ENCODE results near the gene RARS2.

Gene RARS2

GRCh38 chr6:87518453-87518852 is 71.3 kb downstream of the RARS2 start:
- Mint-ChIP-seq H3K4me1 (no peaks in the 10 kb centered on the region), H3K27ac (no peak overlapping the region)

DNA sequence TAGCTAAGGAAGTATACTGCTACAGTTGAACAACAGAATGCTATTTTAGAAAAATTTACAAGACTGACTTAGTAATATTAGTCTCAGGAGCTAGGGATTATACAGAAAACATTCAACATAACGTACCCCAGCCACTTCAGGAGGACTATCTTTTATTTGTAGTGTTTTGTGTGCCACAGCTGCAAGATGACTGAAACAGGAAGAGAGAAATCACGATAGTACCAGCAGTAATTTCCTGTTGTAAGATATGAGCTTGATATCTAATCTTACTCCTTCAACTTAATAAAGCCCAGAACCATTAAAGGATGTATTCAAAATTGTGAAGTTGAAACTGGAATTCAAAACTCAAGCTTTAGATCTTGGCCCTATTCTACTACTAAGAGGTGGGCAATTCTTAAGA is 75.0 kb downstream of the RARS2 start:
- TF ChIP-seq, protein P1, sequence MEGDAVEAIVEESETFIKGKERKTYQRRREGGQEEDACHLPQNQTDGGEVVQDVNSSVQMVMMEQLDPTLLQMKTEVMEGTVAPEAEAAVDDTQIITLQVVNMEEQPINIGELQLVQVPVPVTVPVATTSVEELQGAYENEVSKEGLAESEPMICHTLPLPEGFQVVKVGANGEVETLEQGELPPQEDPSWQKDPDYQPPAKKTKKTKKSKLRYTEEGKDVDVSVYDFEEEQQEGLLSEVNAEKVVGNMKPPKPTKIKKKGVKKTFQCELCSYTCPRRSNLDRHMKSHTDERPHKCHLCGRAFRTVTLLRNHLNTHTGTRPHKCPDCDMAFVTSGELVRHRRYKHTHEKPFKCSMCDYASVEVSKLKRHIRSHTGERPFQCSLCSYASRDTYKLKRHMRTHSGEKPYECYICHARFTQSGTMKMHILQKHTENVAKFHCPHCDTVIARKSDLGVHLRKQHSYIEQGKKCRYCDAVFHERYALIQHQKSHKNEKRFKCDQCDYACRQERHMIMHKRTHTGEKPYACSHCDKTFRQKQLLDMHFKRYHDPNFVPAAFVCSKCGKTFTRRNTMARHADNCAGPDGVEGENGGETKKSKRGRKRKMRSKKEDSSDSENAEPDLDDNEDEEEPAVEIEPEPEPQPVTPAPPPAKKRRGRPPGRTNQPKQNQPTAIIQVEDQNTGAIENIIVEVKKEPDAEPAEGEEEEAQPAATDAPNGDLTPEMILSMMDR (IDR thresholded peaks at IDR 0.05; ENCODE audit: unreplicated experiment in 3 of 3) = no peak
- no peaks in the 10 kb centered on the region for H3K4me1 Mint-ChIP-seq
- H3K27ac Mint-ChIP-seq = no peak overlapping the region
- H3K4me3 Mint-ChIP-seq = no peak overlapping the region
- peaks cover 60% of the 10 kb centered on the region for H3K36me3 Mint-ChIP-seq (ENCODE audit: low read depth)
- H3K9me3 Mint-ChIP-seq = no peaks in the 10 kb centered on the region
- no peaks in the 10 kb centered on the region for H3K27me3 Mint-ChIP-seq (ENCODE audit: low read depth)

More at GRCh38 chr6:87518453-87518852, 71.3 kb downstream of the RARS2 start:
- H3K27me3 Mint-ChIP-seq (ENCODE audit: low read depth) = no peaks in the 10 kb centered on the region
- no peaks in the 10 kb centered on the region for H3K9me3 Mint-ChIP-seq
- H3K36me3 Mint-ChIP-seq (ENCODE audit: low read depth) = peaks cover 60% of the 10 kb centered on the region
- H3K4me3 Mint-ChIP-seq = no peak overlapping the region
- TF ChIP-seq, protein P1 (IDR thresholded peaks at IDR 0.05; ENCODE audit: unreplicated experiment in 3 of 3) = no peak

DNA sequence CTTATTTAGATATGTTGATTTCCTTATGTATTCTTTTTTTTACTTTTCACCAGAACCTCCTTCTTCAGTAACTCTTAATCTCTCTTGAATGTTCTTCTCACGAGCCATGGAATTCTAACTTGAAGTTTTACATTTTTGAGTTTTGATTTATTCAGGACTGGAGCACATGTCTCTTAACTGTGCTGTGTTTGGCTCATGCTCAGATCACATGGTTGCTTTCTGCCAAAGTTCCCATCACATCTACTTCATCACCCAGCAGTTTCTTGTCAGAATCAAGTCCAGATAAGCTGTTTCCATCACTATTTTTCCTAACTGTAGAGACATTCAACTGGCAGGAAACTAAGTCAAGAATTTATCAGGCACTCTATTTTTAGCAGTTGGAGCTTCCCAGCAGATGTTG is 85.3 kb downstream of the RARS2 start:
- TF ChIP-seq, protein P1 (IDR thresholded peaks at IDR 0.05; ENCODE audit: unreplicated experiment in 3 of 3) = no peak
- Mint-ChIP-seq H3K9me3 (no peaks in the 10 kb centered on the region), H3K27me3 (ENCODE audit: low read depth) (no peaks in the 10 kb centered on the region), H3K4me3 (no peak overlapping the region), H3K36me3 (ENCODE audit: low read depth) (peaks cover 48% of the 10 kb centered on the region), H3K4me1 (peaks cover 5% of the 10 kb centered on the region), H3K27ac (peak overlapping the region in 2 of 3 experiments; percentile 27 to 40)

DNA sequence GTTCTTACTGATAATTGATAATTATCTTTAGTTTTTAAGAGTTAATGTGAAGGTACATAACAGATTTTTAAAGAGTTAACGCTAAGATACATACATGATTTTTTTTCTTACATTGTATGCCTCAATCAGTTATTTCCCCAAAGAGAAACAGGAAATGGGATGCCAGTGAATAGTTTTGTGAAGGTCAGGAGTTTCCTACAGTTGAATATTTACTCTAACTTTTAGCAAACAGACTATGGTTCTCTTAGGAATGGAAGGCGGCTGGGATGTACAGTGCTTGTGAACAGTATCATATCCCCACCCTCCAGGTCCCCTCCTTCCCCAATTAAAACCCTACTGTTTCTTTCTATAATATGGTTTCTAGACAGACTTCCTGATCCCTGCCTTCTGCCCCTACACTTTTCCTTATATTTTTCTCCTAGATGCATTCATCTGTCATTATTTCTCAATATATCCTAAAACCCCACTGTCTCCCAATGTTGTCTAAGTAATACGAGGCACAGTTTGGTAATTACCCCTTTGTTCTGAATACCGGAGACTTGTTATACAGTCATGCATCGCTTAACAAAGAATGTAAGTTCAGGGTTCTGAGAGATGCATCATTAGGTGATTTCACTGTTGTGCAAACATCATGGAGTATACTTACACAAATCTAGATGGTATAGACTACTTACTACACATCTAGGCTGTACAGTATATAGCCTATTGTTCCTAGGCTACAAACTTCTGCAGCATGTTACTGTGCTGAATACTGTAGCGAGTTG is 87.8 kb downstream of the RARS2 start:
- Mint-ChIP-seq H3K4me3 (no peak overlapping the region), H3K27me3 (ENCODE audit: low read depth) (no peaks in the 10 kb centered on the region), H3K4me1 (peaks cover 5% of the 10 kb centered on the region), H3K36me3 (ENCODE audit: low read depth) (peaks cover 45% of the 10 kb centered on the region), H3K27ac (no peak overlapping the region), H3K9me3 (no peaks in the 10 kb centered on the region)
- TF ChIP-seq, protein P1 (IDR thresholded peaks at IDR 0.05; ENCODE audit: unreplicated experiment in 3 of 3) = no peak

- Mint-ChIP-seq H3K4me3 (no peak overlapping the region), H3K9me3 (no peaks in the 10 kb centered on the region), H3K4me1 (no peaks in the 10 kb centered on the region), H3K27ac (no peak overlapping the region), H3K36me3 (ENCODE audit: low read depth) (peaks cover 28% of the 10 kb centered on the region), H3K27me3 (ENCODE audit: low read depth) (no peaks in the 10 kb centered on the region)
- TF ChIP-seq, protein P1 (IDR thresholded peaks at IDR 0.05; ENCODE audit: unreplicated experiment in 3 of 3) = no peak
Observed at GRCh38 chr6:87498048-87498447, 91.7 kb downstream of the RARS2 start.

Data from nephron (organoid).